ENCODE measurements around the gene TMEM182. TPM values are rescaled to one million over a fixed set of nuclear protein-coding genes. Genes with fewer than 3 reads are reported as not detected.

Gene TMEM182
- polyA plus RNA-seq, 1 donor: 189 TPM

GRCh38 chr2:102801858-102802699, 40.2 kb downstream of the TMEM182 start:
- no peak for DNase-seq

GRCh38 chr2:102803041-102803896, 41.4 kb downstream of the TMEM182 start:
- no peak for DNase-seq

DNA sequence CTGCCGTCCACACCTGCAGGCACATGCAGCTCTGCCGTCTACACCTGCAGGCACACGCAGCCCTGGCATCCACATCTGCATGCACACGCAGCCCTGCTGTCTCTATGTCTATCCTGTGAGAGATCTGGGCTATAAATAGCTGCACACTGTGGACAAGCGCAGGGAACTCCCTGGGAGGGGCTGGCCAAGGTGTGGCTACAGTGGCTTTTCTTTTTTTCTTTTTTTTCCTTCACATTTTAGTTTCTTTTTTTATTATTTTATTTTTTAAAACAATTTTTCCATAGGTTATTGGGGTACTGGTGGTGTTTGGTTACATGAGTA, 42.0 kb downstream of the TMEM182 start:
- DNase-seq: no peak

DNA sequence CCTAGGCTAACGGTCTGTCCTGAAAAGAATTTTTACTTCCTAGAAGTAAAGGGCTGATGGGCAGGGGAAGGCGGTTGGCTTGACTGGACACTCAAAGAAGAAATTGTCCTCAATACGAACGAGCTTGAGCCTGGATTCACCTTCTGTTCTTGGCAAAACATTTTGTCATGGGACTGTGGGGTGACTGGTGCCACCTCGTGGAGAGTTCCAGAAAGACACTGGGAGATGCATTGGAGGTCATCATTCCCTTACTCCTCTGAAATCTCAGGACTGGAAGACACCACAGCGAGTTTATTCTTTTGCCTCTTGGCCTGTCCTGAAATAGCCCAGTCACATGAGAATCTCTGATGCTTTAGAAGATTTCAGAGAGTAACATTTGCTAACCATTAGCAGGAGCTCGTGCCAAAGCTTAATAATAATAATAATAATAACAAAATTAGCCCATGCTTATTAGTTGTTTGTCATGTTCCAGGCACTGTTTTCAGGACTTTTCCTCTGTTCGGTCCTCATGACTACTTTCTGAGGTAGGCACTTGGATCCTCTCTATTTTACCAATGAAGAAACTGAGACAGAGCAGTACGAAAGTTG, 44.5 kb downstream of the TMEM182 start:
- peak; percentile 63 for DNase-seq

DNA sequence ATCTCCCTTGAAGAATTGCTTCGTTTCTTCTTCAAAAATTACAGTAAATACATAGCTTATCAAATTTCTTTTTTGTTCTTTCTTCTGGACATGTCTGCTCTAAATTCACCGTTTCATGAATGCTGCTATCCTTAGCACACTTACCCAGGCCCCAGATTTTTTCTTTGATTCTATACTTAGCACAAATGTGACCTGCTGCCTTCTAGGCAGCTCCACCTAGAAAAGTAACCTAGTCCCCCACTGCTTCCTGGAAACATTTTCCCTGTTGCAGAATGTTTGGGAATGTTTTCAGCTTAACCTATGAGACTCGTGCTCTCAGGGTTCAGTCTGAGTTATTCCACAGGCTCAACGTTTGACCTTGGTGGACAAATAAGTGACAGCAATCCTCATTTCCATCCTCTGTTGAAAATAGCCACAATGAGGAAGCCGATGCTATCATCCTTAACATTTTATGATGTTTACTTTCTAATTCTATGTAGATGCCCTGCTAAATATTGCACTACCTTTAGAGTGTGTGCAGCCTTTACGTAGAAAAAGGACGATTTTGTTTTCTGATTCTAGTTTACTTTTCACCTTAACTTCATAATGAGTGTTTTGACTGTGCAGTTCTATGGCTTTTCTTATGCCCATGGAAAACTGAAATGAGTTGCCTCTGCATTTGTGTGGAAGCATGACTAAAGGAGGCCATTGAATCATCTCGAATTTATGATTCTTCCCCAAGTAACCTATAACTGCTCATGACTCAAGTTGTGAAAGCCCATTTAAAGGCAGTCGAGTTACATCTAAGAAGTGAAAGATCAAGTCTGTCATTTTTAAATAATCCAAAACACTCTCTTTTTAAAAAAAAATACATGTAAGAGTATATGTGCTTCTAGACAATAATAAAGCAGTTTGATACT, 47.7 kb downstream of the TMEM182 start:
- DNase-seq: no peak

- no peak for DNase-seq
Measured at GRCh38 chr2:102815285-102815684, 53.5 kb downstream of the TMEM182 start.

DNA sequence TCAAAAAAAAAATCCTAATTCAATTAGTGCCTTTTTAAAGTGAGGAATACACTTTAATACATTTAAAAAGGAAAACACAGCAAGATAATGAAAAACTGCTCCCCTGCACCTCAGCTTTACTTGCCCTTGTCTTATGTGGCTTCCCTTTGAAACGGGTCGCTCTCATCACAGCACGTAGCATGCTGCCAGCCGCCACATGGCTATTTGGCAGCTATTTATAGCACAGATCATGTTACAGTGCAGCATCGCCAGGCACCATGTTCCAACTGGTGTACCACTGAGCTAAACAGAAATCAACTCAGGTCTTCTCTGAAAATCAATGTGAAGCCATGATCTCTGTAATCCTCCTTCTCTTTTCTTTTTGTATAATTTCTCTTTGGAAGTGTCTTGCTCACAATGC, 65.1 kb downstream of the TMEM182 start:
- peak; percentile 19 for DNase-seq

DNA sequence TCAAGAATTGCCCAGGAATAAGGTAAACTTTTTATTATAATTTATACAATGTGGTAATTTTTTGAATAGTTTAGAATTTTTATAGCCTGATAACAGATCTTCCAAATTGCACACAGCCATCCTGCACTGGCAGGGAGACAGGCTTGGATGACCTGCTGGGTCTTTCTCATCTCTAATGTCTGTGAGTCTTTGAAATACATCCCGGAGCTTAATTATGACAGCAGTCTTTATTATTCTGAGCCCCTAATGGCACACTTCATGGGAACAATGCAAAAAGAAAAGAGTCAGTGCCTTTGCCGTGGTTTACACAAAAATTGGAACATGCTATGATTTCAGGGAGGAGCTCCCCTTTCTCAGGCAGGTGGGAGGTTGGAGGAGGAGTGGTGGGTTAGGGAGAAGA, 71.0 kb downstream of the TMEM182 start:
- no peak for DNase-seq

GRCh38 chr2:102834523-102835273, 72.9 kb downstream of the TMEM182 start:
- no peak for DNase-seq

DNA sequence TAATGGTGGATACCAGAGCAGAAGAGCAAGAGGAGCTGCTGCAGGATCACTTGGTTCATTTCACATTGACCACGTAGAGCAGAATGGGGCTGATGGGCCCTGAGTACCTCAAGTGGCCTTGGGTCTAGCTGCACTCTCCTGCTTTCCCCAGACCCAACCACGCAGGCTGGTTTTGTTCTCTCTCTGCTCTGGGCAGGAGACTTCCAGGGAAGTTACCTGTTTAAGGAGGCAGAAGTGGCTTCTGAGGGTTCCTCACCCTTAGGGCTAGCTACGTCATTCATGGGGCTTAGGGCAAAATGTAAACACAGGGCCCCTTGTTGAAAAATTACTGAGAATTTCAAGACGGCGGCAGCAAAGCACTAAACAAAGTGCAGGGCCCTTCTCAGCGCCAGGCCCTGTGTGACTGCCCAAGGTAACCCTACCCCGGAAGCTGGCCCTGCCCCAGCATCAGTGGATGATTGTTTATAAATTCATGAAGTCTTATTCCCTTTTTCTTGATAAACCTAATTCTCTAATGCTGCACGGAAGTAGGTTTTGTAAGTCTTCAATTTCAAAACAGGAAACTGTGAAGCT, 75.9 kb downstream of the TMEM182 start:
- DNase-seq: no peak

DNA sequence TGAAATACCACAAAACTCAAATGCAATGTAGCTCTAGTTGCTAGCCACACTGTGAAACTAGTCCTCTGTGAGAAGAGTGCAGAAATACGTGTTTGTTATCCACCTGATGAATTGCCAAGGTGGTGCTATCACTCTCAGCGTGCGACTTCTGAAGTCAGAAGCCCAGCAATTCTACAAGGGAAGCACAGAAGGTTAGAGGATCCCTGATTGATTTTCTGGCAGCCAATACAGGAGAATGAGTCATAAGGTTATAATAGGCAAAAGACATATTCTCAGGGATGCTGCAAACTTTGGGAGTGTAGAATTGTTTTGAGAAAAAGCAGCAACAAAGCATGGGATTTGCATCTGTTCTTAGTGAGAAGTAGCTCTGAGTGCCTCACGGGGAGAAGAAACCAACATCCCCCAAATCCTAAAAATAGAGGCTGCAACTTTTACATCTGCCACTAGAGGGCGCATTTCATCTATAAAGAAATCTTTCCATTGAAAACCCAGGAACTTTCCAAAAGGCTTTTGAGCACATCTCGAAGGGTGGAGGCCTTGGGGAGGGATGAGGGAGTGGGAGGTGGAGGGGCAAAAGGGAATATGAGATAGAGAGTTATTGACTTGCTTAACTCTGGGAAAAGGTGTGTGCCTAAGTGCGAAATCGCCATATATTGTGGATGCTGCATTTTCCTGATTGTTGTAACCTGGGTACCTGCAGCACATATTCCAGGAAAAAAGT, 78.0 kb downstream of the TMEM182 start:
- peak; percentile 38 for DNase-seq

DNA sequence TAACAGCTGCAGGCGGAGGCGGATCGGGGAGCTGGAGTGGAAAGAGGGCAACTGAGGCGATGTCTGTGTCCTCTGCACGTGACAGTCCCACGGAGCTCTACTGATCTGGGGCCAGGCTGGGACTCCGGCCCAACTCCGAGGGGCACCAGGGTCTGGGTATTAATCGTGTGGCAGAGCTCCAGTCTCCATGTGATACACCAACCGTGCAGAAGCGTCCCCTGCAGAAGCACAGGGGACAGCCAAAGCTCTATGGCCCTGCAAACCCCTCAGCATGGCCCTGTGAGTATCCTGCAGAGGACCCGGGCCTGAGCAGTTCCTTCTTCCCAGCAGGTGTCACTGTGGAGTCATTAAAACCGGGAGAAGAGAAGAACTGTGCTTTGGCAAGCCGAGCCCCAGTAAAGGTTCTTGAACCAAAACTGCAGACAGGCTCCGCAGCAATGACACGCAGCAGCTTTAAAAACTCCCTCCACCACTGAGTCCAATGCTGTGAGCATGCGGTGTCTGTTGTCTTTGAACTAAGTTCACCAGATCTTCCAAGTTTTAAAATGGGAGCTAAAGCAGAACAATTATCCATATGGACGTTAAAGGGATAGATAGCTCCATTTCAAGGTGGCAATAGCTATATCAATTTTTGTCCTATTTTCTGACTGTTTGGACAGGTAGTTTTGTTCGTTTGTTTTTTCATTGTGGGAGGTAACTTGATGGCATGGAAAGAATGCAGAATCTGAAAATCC, 79.4 kb downstream of the TMEM182 start:
- DNase-seq: peak; percentile 27

DNA sequence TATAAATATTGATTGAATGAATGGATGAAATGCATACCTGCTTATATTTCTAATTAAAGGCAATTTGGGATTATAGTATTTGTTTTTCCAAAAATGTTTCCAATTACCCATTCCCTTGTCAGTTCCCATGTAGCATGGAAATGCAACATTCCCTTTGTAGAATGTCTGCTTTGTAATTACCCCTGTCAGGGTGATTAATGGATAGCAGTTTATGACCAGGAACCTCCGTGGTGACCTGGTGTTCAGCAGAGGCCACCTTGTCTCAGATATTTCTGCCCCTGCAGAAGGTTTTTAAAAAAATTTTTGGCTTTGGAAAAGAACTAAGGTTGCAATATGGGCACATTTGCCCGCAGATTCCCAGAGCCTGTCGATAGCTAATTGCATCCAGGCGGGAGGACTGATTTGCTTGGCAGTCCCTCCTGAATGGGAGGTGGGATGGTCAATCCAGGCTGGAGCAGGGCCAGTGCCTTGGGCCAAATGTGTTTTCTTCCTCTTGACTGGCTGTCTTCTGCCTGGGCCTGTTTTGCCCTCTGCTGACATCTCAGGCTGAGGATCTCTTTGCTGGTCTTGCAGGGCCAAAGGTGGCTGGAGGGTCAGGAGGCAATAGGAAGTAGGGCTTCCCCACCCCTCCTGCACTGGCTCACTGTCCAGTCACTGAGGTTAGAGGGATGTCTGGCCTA, 82.1 kb downstream of the TMEM182 start:
- DNase-seq: no peak

- no peak for DNase-seq
Measured at GRCh38 chr2:102844911-102845310, 83.1 kb downstream of the TMEM182 start.

- DNase-seq: peak; percentile 67
Measured at GRCh38 chr2:102848366-102848839, 86.6 kb downstream of the TMEM182 start.

- DNase-seq: no peak
Measured at GRCh38 chr2:102850888-102851287, 89.1 kb downstream of the TMEM182 start.

GRCh38 chr2:102852867-102853266, 91.0 kb downstream of the TMEM182 start:
- no peak for DNase-seq
